ENCODE measurements around the gene RNF41. TPM values are rescaled to one million over a fixed set of nuclear protein-coding genes. Genes with fewer than 3 reads are reported as not detected.

Gene RNF41
- total and polyA plus RNA-seq, 2 of the 13 experiments (the other 11 are each of a cell fraction or from before 2014, with no cell fraction given), result 27.1 to 39.4 TPM

- TF ChIP-seq HNF4G (IDR thresholded peaks at IDR 0.05; ENCODE audit: borderline replicate concordance, low read depth, low read length) (peak; percentile 83), HNF4G (CRISPR knock-in tag; IDR thresholded peaks at IDR 0.05; ENCODE audit: borderline replicate concordance, low read depth) (no peak), ERF (CRISPR knock-in tag; IDR thresholded peaks at IDR 0.05) (peak; percentile 45; the same call in 1 of the 2 replicates), HNF4A (CRISPR knock-in tag; IDR thresholded peaks at IDR 0.05) (peak; percentile 87), HDAC2 (CRISPR knock-in tag; IDR thresholded peaks at IDR 0.05) (peak; percentile 32; the same call in 1 of the 2 replicates), GPBP1L1 (CRISPR knock-in tag; IDR thresholded peaks at IDR 0.05) (no peak), NFE2L2 (IDR thresholded peaks at IDR 0.05; ENCODE audit: low read length) (no peak), ZFP90 (CRISPR knock-in tag; IDR thresholded peaks at IDR 0.05; ENCODE audit: borderline replicate concordance) (peak; percentile 19), TFDP1 (CRISPR knock-in tag; IDR thresholded peaks at IDR 0.05; ENCODE audit: borderline replicate concordance) (peak; percentile 41; the same call in 1 of the 2 replicates), CC2D1A (CRISPR knock-in tag; IDR thresholded peaks at IDR 0.05) (no peak), MEIS1 (CRISPR knock-in tag; IDR thresholded peaks at IDR 0.05; ENCODE audit: borderline replicate concordance) (peak; percentile 46; the same call in 1 of the 2 replicates), KLF11 (CRISPR knock-in tag; IDR thresholded peaks at IDR 0.05) (0 out of 2 replicates have a peak, but pooled peaks have one; percentile 34), ZNF646 (CRISPR knock-in tag; IDR thresholded peaks at IDR 0.05) (no peak), THYN1 (CRISPR knock-in tag; IDR thresholded peaks at IDR 0.05; ENCODE audit: borderline replicate concordance, low read depth) (no peak), E2F5 (CRISPR knock-in tag; conservative IDR thresholded peaks at IDR 0.05) (no peak), HNRNPK (IDR thresholded peaks at IDR 0.05; ENCODE audit: low read depth, low read length, poor library complexity, severe bottlenecking) (no peak)
Measured at GRCh38 chr12:56230432-56231183, 8.9 kb upstream of the RNF41 start (continued).

All from HepG2 (cell line).